ENCODE data around the gene PDZD4. TPM values are rescaled to one million over a fixed set of nuclear protein-coding genes. Genes with fewer than 3 reads are reported as not detected.

The PDZD4 gene
- total RNA-seq, 1 experiment from 2014 or later, result 120 TPM

GRCh38 chrX:153773741-153774575, 56.4 kb downstream of the PDZD4 start (continued):
- TF ChIP-seq ZNF532 (CRISPR knock-in tag; IDR thresholded peaks at IDR 0.05; ENCODE audit: borderline replicate concordance), result no peak
- TF ChIP-seq EMX1 (CRISPR knock-in tag; IDR thresholded peaks at IDR 0.05), result no peak
- no peak for TF ChIP-seq SP1 (CRISPR knock-in tag; conservative IDR thresholded peaks at IDR 0.05)

GRCh38 chrX:153773218-153773611, 57.1 kb downstream of the PDZD4 start:
- H3K27me3 Mint-ChIP-seq (ENCODE audit: low read depth), result no peaks in the 10 kb centered on the region
- DNase-seq (ENCODE audit: low spot score), result no peak
- H3K4me3 Mint-ChIP-seq, result no peak overlapping the region
- no peaks in the 10 kb centered on the region for H3K36me3 Mint-ChIP-seq
- POLR2A ChIA-PET, result no interaction called here
- no peaks in the 10 kb centered on the region for H3K4me1 Mint-ChIP-seq
- ATAC-seq, result no peak
- no peaks in the 10 kb centered on the region for H3K9me3 Mint-ChIP-seq
- no peak overlapping the region for H3K27ac Mint-ChIP-seq
- CTCF ChIA-PET, result no interaction called here
- no peak for TF ChIP-seq HMGXB4 (CRISPR knock-in tag; IDR thresholded peaks at IDR 0.05)
- no peak for TF ChIP-seq ZNF532 (CRISPR knock-in tag; IDR thresholded peaks at IDR 0.05; ENCODE audit: borderline replicate concordance)
- no peak for TF ChIP-seq CTCF (IDR thresholded peaks at IDR 0.05)
- no peak for TF ChIP-seq NFE2L1 (CRISPR knock-in tag; IDR thresholded peaks at IDR 0.05)
- no peak for TF ChIP-seq E2F4 (CRISPR knock-in tag; IDR thresholded peaks at IDR 0.05; ENCODE audit: borderline replicate concordance, low read depth)
- no peak for TF ChIP-seq GRHL2 (CRISPR knock-in tag; IDR thresholded peaks at IDR 0.05; ENCODE audit: insufficient replicate concordance, severe bottlenecking)
- TF ChIP-seq CBFB (CRISPR knock-in tag; IDR thresholded peaks at IDR 0.05; ENCODE audit: low read depth), result no peak
- no peak for TF ChIP-seq MLX (CRISPR knock-in tag; IDR thresholded peaks at IDR 0.05)
- TF ChIP-seq FOXP4 (CRISPR knock-in tag; IDR thresholded peaks at IDR 0.05), result no peak
- no peak for TF ChIP-seq ERG (CRISPR knock-in tag; IDR thresholded peaks at IDR 0.05)
- no peak for TF ChIP-seq CDX4 (CRISPR knock-in tag; IDR thresholded peaks at IDR 0.05; ENCODE audit: borderline replicate concordance)
- TF ChIP-seq KAT7 (CRISPR knock-in tag; IDR thresholded peaks at IDR 0.05; ENCODE audit: borderline replicate concordance), result no peak
- TF ChIP-seq TP53 (CRISPR knock-in tag; IDR thresholded peaks at IDR 0.05), result no peak

Measured in WTC11 (cell line).